ENCODE measurements around the gene TBK1. TPM values are rescaled to one million over a fixed set of nuclear protein-coding genes. Genes with fewer than 3 reads are reported as not detected.

Gene TBK1
- total and polyA plus RNA-seq, 9 of the 15 experiments (the other 6 are each of a cell fraction or from before 2014, with no cell fraction given) = 20.4 to 42.0 (median 27.8) TPM

DNA sequence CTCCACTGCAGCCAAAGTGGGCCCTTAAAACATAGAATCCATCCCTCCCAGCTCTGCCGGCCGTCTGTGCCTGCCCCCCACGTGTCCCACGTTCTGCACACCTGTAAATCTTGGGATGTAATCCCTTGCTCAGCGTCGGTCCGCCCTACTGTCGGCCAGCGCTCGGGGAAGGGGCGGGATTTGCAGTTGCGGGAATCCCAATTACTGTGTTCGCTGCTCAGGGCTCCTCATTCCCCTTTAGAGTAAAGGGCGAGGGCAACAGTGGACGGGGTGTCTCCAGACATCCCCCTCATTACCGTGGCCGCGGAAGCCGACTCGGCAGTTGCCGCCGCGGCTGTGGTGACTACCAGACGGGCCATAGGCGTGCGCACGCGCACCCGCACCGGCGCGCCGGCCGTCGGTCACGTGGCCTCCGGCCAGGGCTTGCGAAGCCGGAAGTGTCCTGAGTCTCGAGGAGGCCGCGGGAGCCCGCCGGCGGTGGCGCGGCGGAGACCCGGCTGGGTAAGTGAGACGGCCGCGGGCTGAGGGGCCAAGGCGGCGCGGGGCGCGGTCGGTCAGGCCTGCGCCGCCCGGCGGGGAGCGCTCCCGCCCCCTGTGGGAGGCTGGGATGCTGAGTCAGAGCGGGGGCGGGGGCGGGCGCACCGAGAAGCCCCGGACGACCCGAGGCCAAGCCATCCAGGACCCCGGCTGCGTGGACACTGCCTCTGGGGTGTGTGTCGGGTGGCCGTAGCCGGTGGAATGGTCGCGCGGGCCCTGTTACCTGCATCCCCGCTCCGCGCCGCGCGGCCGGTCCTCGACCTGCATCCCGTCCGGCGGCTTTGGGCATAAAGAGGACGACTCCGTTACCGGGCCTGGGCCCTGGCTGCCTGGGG is at the start of gene TBK1 (continued):
- TF ChIP-seq POLR2G (IDR thresholded peaks at IDR 0.05; ENCODE audit: low read depth, low read length) = peak; percentile 95
- peak in 1 of 2 experiments; percentile 40; a peak in 1 of 4 replicates for TF ChIP-seq SRF (CRISPR knock-in tag; IDR thresholded peaks at IDR 0.05)
- TF ChIP-seq CTBP1 (IDR thresholded peaks at IDR 0.05; ENCODE audit: borderline replicate concordance) = peak; percentile 91
- TF ChIP-seq MXI1 (IDR thresholded peaks at IDR 0.05; ENCODE audit: low read depth, low read length) = no peak
- TF ChIP-seq ELF2 (CRISPR knock-in tag; IDR thresholded peaks at IDR 0.05) = peak; percentile 95
- peak; percentile 71; the same call in 1 of the 2 replicates for TF ChIP-seq SAFB (IDR thresholded peaks at IDR 0.05; ENCODE audit: borderline replicate concordance, low read depth, low read length)
- no peak for TF ChIP-seq SMAD1 (IDR thresholded peaks at IDR 0.05; ENCODE audit: low read depth, low read length, partially characterized antibody)
- TF ChIP-seq THAP7 (CRISPR knock-in tag; IDR thresholded peaks at IDR 0.05) = 0 out of 2 replicates have a peak, but pooled peaks have one; percentile 29
- peak; percentile 81 for TF ChIP-seq FOSL1 (tag; conservative IDR thresholded peaks at IDR 0.05)
- peak; percentile 62 to 90 for TF ChIP-seq E2F6 (IDR thresholded peaks at IDR 0.05; ENCODE audit: borderline replicate concordance in 1 of 2, extremely low read depth in 1 of 2, insufficient read depth in 1 of 2, insufficient read length in 1 of 2, low read depth in 1 of 2, low read length in 1 of 2, poor library complexity in 1 of 2, severe bottlenecking in 1 of 2)
- TF ChIP-seq NFE2 (IDR thresholded peaks at IDR 0.05; ENCODE audit: low read depth) = peak; percentile 91
- peak; percentile 51 for TF ChIP-seq PCBP1 (IDR thresholded peaks at IDR 0.05; ENCODE audit: low read depth, low read length, poor library complexity, severe bottlenecking)
- no peak for TF ChIP-seq TEAD2 (tag; IDR thresholded peaks at IDR 0.05)
- peak; percentile 75 for TF ChIP-seq RBBP5 (IDR thresholded peaks at IDR 0.05; ENCODE audit: borderline replicate concordance, insufficient read depth, low read length, poor library complexity, severe bottlenecking)
- TF ChIP-seq HCFC1 (IDR thresholded peaks at IDR 0.05; ENCODE audit: low read depth, low read length) = peak; percentile 60
- no peak for TF ChIP-seq HNRNPUL1 (IDR thresholded peaks at IDR 0.05; ENCODE audit: low read length)
- TF ChIP-seq HMGXB4 (CRISPR knock-in tag; IDR thresholded peaks at IDR 0.05) = peak; percentile 74; the same call in 1 of the 2 replicates
- TF ChIP-seq RAD51 (IDR thresholded peaks at IDR 0.05; ENCODE audit: borderline replicate concordance, low read depth) = peak; percentile 92
- TF ChIP-seq ZNF780A (CRISPR knock-in tag; IDR thresholded peaks at IDR 0.05) = 0 out of 2 replicates have a peak, but pooled peaks have one; percentile 19
- TF ChIP-seq RBM25 (IDR thresholded peaks at IDR 0.05; ENCODE audit: low read depth, low read length, severe bottlenecking) = no peak
- no peak for TF ChIP-seq HDAC8 (tag; IDR thresholded peaks at IDR 0.05)
- TF ChIP-seq BRD4 (IDR thresholded peaks at IDR 0.05) = peak; percentile 78; the same call in 1 of the 2 replicates
- peak; percentile 27; the same call in 1 of the 2 replicates for TF ChIP-seq HDAC2 (IDR thresholded peaks at IDR 0.05)
- TF ChIP-seq ELF1 (tag; IDR thresholded peaks at IDR 0.05) = peak; percentile 95
